ACC112 (cell line): ENCODE measurements around the gene CCL13.

Experiments used
- H2AFZ ChIP-seq: fragments of 200-600 bp; sonication (generic); one replicate; pipeline ENCODE4 v1.6.0; 2017; ENCODE audit warnings: antibody characterized with exemption, low read length; ENCODE audit not compliant: unreplicated experiment
- H3K27ac ChIP-seq: fragments of 200-600 bp; sonication (generic); 2 replicates; pipeline ENCODE4 v1.5.1; 2014; ENCODE audit warnings: low read depth, mild to moderate bottlenecking, antibody characterized with exemption, low read length, moderate library complexity
- H3K27me3 ChIP-seq: fragments of 200-600 bp; sonication (generic); 2 replicates; pipeline ENCODE4 v1.6.1; 2014; ENCODE audit warnings: mild to moderate bottlenecking, antibody characterized with exemption, low read length, moderate library complexity, mixed read lengths; ENCODE audit not compliant: insufficient read depth
- H3K36me3 ChIP-seq: fragments of 200-600 bp; sonication (generic); 2 replicates; pipeline ENCODE4 v1.6.1; 2016; ENCODE audit warnings: mild to moderate bottlenecking, antibody characterized with exemption, low read length, moderate library complexity, mixed read lengths; ENCODE audit not compliant: insufficient read depth
- H3K4me1 ChIP-seq: fragments of 200-600 bp; sonication (generic); one replicate; pipeline ENCODE4 v1.6.1; 2016; ENCODE audit warnings: low read length, mixed read lengths; ENCODE audit not compliant: insufficient read depth, unreplicated experiment, control insufficient read depth
- H3K4me3 ChIP-seq: fragments of 200-600 bp; sonication (generic); 2 replicates; pipeline ENCODE4 v1.5.1; 2014; ENCODE audit warnings: mild to moderate bottlenecking, low read depth, low read length
- H3K79me2 ChIP-seq: fragments of 200-600 bp; sonication (generic); one replicate; pipeline ENCODE4 v1.6.0; 2016; ENCODE audit warnings: low read length; ENCODE audit not compliant: control insufficient read depth, unreplicated experiment, insufficient read depth

CCL13 gene

DNA sequence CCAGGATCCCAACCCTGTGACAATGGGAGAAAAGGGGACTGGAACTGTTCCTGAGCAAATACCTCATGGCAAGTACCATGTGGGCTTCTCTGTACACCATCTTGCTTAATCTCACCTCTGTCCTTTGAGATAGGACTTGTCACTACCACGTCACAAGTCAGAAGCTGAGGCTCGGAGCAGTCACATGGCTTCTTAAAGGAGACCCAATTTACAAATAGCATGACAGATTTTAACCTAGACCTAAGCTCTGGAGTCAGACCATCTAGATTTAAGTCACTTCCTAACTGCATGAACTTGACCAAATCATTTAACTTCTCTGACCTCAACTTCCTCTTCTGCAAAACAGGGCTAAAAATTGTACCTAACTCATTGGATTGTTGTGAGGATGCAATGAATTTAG is 42.7 kb downstream of the CCL13 start:
- no peaks in the 10 kb centered on the region for H3K36me3 ChIP-seq
- H3K79me2 ChIP-seq, result no peaks in the 10 kb centered on the region
- no peak overlapping the region for H2AFZ ChIP-seq
- H3K4me1 ChIP-seq, result no peaks in the 10 kb centered on the region
- H3K27me3 ChIP-seq, result peaks cover 52% of the 10 kb centered on the region
- H3K27ac ChIP-seq, result no peak overlapping the region
- H3K4me3 ChIP-seq, result no peak overlapping the region

DNA sequence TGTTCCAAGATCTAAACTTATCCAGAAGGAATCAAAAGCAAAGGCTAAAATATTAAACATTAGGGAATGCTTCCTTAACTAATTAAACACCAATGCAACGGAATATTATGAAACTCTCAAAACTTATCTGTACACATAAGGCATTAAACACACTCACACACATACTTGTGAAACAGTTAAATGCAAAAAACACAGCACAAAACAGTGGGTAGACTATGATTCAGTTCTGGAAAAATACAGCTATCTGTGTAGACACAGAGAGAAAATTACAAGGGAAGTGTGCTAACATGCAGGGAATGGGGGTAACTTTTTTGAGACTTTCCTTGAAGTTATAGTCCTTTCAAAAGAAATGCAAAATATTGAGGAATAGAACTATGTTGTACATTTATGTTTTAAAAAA is 43.4 kb downstream of the CCL13 start:
- Histone ChIP-seq H3K4me1 (no peaks in the 10 kb centered on the region), H3K27ac (no peak overlapping the region), H3K4me3 (no peak overlapping the region), H2AFZ (no peak overlapping the region), H3K36me3 (no peaks in the 10 kb centered on the region), H3K27me3 (peaks cover 51% of the 10 kb centered on the region), H3K79me2 (no peaks in the 10 kb centered on the region)

DNA sequence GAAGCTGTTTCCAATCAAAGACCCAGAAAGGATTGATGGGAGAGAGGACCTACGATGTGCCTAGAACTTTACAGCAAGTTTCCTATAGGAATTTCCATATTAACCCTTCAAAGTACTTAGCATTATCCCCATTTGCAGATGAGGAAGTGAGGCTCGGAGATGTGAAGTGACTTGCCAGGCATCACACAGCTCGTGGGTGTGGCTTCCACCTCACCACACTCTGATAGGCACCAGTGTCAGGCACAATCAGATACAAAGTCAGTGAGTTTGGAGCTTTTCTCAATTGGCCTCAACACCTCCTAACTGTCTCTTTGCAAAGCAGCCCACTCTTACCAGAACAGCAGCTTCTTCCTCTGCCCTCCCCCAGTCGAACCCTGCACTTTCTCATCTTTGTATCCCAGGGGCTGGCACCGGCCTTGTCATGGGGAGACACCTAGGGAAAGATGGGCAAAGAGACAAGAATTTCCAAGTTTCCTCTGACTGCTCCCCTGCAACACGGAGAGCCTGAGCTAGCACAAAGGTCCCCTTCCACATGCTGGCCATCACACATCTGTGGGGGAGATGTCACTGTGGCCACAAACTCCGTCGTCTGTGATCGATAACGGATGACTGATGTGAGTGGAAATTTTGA is 44.1 kb downstream of the CCL13 start:
- no peaks in the 10 kb centered on the region for H3K36me3 ChIP-seq
- no peaks in the 10 kb centered on the region for H3K4me1 ChIP-seq
- no peak overlapping the region for H3K27ac ChIP-seq
- H3K79me2 ChIP-seq, result no peaks in the 10 kb centered on the region
- H2AFZ ChIP-seq, result no peak overlapping the region
- peaks cover 45% of the 10 kb centered on the region for H3K27me3 ChIP-seq
- H3K4me3 ChIP-seq, result no peak overlapping the region

DNA sequence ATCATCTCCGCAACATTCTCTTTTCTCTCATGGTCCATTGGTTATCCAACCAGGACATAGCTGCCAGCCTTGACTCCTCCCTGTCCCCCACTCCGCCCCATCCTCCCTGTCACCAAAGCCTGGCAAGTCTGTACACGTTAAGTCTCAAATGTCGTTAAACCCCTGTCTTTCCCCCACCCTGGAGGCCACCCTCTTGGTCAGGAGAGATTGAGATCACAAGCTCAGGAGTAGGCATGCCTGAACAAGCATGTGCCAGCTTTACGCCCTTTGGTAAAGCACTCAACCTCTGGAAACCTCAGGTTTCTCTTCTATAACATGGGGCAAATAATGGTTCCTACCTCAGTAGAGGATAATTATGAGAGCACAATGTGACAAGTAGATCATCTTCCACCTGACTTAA is 44.9 kb downstream of the CCL13 start:
- H3K36me3 ChIP-seq, result no peaks in the 10 kb centered on the region
- peaks cover 40% of the 10 kb centered on the region for H3K27me3 ChIP-seq
- no peaks in the 10 kb centered on the region for H3K79me2 ChIP-seq
- no peak overlapping the region for H3K27ac ChIP-seq
- no peak overlapping the region for H2AFZ ChIP-seq
- no peak overlapping the region for H3K4me3 ChIP-seq
- H3K4me1 ChIP-seq, result no peaks in the 10 kb centered on the region

GRCh38 chr17:34403006-34403405 is 46.7 kb downstream of the CCL13 start:
- H3K4me1 ChIP-seq, result no peaks in the 10 kb centered on the region
- no peaks in the 10 kb centered on the region for H3K36me3 ChIP-seq
- no peak overlapping the region for H3K27ac ChIP-seq
- peaks cover 35% of the 10 kb centered on the region for H3K27me3 ChIP-seq
- H3K4me3 ChIP-seq, result no peak overlapping the region
- no peaks in the 10 kb centered on the region for H3K79me2 ChIP-seq
- no peak overlapping the region for H2AFZ ChIP-seq

- H3K36me3 ChIP-seq, result no peaks in the 10 kb centered on the region
Observed at GRCh38 chr17:34406226-34406625, 49.9 kb downstream of the CCL13 start.

More at GRCh38 chr17:34406226-34406625, 49.9 kb downstream of the CCL13 start:
- Histone ChIP-seq H2AFZ (no peak overlapping the region), H3K27me3 (peaks cover 26% of the 10 kb centered on the region; the same call in 1 of the 2 replicates), H3K27ac (no peak overlapping the region), H3K4me3 (no peak overlapping the region), H3K79me2 (no peaks in the 10 kb centered on the region), H3K4me1 (peaks cover 1% of the 10 kb centered on the region)
